HTERT RPE-1 (cell line): ENCODE data around the gene FBXO38.

ENCODE experiments used
- in situ Hi-C: fragments of 300-500 bp; cut with MboI; formaldehyde crosslinking; loops from 4 replicates; pipeline ENCODE4 v1.14.3; 2020; ENCODE audit warnings: low sequenced_read_pairs

FBXO38 gene, protein sequence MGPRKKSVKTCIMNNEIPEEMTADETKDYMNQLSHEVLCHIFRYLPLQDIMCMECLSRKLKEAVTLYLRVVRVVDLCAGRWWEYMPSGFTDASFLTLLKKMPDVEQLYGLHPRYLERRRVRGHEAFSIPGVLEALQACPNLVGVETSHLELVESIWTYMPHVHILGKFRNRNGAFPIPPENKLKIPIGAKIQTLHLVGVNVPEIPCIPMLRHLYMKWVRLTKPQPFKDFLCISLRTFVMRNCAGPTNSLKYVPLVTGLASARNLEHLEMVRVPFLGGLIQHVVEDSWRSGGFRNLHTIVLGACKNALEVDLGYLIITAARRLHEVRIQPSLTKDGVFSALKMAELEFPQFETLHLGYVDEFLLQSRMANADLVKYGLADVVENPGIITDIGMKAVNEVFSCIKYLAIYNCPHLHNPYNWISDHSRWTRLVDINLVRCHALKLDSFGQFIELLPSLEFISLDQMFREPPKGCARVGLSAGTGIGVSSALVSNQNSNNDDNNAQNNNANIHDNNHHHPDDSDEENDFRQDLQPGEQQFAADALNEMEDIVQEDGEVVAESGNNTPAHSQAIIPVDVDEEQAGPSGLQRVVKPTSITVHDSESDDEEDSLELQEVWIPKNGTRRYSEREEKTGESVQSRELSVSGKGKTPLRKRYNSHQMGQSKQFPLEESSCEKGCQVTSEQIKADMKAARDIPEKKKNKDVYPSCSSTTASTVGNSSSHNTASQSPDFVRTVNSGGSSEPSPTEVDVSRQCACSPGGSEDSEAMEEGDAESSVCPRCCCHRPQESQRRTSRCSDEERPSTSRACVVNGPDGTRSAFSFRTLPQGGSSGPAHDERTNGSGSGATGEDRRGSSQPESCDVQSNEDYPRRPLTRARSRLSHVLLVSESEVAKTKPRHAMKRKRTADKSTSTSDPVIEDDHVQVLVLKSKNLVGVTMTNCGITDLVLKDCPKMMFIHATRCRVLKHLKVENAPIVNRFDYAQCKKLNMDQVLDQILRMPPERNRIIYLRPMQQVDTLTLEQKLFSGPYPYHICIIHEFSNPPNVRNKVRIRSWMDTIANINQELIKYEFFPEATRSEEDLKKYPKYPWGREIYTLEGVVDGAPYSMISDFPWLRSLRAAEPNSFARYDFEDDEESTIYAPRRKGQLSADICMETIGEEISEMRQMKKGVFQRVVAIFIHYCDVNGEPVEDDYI

DNA sequence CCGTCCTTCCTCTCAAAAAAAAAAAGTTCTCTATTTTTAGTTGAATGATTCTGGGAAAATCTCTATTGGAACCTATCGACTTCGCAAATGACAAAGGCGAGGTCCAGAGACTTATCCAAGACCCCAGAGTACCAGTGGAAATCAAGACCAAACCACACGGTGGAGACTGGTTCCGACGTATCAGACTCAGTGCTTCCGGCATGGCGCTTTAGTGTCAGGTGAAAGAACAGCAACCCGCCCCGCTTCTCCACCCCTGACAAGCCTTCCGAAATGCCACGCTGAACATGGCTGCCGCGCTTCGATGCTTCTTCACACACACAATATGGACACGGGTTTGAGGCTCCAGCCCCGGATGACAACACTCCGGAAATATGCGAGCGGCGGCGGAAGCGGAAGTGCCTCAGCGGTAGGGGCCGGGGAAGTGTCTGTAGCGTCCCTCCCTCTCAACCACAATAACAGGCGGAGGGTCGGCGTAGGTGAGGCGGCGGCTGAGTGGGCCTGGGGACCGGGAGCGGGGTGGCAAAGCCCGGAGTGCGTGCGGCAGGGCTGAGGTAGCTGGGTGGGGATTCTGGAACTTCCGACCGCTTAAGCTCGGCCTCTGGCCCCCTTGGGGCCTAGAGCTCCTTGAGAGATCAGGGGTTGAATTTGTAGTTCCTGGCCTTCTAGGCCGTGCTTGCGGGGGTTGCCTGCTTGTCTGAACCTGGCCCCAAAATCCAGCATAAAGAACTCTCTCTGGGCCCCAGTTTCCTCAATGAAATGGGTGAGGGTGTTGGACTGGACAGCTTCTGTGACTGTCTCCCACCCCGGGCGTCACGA lies at the start of gene FBXO38:
FBXO38 (plus strand) TSS at position 395 of the 816 bp plus-strand sequence. CDS start 10,819 bp downstream, outside the sequence.
- in situ Hi-C loops = no loop called here

DNA sequence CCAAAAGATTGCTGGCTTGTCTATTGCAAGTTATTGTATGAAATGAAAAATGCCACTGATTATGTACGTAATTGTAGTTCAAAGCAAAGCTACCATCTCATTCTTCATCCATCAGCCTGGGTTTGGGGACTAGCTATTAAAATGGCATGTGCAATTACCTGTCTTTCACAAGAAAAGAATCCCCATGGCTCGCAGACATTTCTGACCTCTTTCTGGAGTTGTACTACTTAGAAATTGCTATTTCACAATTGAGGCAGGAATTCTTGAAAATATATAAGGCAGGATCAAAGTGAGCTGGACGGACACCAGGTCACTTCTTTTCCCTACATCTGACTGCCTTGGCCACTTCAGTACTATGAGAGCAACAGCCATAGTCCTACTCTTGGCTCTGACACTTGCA lies 48.5 kb upstream of the FBXO38 start, which contains the start of gene SPINK9:
SPINK9 (plus strand) TSS at position 301 of the 400 bp plus-strand sequence; CDS start at position 356, 55 bp downstream.
- in situ Hi-C loops = no loop called here

DNA sequence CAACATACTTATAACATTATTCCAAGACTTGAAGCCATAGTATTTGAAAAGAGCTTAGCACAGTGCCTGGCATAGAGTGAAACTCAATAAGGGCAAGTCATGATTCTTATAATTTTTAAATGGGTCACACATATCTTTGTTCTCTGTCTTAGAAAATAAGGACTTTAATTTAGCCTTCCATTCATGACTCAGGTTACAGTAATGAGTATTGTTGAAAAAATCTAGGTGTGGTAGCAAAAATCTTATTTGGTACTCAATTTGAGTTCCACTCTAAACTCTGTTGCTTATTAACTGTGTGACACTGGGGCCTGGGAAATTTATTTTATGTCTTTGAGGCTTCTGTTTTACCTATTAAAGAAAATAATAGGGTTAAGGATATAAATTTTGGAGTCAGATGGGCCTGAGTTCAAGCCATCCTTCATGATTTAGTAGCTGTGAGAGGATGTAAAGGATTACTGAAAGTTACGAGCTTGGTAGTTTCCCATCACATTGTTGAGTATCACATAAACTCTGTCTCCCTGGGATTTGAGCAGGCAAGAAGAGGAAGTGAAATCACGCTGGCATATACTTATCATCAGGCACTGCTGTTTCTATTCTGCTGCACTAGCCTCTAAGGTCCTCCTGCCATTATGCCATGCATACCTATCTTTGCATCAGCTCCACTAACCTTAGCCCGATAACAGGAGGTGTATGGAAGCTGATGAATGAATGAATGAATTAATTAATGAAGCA lies 46.9 kb upstream of the FBXO38 start:
- in situ Hi-C loops = no loop called here

DNA sequence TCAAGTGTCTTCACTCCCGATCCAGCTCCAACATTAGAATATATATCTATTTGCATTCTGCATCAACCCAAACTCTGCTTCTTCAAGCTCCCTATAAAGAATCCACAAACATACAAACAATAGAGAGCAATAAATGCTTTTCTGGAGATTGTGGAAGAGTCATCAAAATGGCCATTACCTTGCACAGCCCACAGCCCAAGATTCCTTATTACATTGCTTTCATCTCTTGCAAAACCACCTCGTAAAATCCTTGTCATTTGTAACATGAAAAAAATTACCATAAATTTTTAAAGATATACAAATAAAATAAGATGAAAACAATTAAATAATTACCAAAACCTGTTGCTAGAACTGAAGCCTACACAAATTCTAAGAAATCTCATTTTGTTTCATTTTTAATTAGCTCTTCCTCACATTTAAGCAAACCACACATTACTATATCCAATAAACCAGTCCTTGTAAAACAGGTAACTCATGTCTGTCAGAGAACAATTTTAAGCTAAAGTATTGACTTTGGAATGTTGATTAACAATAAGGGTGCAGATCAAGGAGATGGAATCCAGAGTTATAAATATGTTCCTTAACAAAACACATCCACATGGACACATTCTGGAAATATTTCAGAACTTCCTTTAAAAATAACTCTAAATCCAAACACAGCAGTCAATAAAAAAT lies 41.2 kb upstream of the FBXO38 start:
- in situ Hi-C loops = no loop called here

DNA sequence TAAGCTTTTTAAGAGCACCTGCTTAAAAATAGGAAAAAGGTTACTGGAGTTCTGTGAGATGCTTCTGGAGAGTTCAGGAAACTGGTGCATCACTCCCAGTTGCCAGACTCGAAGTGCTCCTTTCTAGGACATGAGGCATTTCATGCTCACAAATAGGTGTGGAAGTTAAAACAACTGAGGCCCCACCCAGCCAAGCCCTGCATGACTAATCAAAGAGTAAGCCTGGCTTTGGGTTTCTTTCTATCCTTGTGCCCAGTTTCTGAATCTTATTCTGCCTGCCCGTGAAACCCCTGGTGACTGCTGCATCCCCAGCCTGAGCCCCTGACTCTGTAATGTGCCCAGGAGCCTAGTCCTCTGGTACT lies 40.7 kb upstream of the FBXO38 start:
- in situ Hi-C loops = no loop called here

DNA sequence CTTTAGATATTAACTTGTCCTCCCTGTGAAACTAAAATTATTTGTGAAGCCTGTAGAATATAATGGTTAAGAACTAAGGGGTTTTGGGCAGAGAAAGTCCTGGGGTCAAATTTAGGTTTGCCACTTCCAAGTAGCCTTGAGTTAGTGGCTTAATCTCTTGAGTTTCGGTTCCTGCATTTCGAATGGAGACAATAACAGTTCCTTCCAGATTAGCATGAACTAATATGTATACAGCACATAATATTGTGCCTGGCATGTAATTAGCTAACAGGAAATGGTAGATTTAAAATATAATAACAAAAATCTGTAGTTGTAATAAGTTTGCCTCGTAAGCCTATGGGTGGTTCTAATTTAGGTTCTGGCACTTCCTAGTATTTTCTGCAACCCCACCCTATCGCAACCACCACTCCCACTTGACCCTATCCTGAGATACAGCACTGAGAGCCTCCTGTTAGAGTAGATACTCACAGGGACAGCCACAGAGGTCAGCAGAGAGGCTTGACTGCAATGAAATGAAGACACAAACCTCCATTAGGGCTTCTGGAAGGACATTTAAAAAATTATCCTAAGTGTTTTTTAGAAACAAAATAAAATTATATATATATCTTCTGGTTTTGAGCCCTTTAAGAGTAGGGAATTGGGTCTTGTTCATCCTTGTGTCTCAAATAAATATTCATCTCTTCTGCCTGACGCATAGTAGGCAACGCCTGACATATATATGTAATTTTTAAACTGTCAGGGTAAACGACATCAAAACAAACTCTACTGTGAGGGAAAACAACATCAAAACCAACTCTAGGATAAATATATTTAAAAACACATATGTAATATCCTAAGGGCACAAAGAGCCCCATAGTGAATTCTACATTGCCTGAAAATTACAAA lies 39.9 kb upstream of the FBXO38 start:
- in situ Hi-C loops = no loop called here

DNA sequence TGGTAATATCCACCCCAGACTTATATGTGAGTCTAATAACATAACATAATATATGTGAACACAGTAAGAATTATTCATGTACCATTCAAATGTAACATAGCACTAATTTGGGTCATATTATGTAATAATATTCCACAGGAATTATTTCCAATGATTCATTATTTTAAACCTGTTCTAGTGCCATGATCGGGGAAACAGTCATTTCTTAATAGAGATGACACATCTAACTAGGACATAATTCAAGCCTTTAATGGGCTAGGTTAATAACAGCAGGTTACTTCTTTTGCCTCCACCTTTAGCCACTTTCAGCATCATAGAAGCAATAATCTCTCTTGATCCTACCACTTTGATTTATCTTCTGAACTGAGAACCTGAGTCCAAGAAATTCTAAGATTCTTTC lies 36.1 kb upstream of the FBXO38 start:
- in situ Hi-C loops = no loop called here

DNA sequence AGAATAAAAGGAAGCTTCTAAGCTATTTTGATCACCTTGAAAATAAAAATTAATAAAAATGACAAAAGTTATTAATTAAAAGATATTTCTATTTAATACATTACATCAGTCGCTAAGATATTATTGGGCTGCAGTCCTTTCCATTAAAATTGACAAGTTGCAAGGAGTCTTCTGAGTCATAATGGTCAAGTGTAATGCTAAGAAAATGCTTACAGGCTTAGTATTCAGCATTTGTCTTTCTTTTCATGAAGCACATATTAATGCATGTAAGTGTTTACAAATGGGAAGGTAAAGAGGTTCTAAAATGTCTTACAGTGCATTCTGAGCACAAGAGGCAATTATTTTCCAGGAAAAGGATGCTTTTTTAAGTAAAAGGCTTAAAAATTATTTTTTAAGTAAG lies 31.1 kb upstream of the FBXO38 start:
- in situ Hi-C loops = no loop called here

DNA sequence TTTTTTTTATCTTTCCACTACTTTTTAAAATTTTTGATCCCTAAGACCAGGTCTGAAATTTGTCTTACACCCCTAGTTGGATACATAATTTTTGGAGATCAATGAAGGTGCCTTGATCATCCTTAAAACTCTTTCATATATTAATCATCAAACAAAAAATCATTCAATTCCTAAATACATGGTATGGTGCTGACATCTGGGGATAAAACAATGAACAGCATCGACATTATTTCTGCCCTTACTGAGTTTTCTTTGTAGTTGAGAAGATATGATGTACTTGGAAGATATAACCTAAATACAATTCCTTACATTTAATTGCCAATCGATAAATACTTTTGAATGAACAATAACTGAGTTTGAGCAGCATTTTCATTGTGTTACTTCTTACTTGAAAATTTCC lies 30.1 kb upstream of the FBXO38 start:
- in situ Hi-C loops = no loop called here

DNA sequence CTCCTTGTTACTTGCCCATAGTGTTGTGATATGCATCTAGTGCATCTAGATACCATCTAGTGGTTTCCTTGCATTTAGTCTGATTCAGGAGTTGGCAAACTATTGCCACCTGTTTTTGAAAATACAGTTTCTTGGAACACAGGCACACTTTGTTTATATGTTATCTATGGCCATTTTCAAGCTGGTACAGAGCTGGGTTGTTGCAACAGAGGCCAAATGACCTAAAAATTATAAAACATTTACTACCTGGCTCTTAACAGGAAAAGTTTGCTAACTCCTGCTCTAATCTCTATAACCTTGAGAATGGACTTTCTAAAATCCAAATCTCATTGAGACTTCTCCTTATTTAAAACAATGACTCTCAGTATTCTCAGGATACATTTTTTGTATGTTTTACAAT lies 19.4 kb upstream of the FBXO38 start:
- in situ Hi-C loops = no loop called here

DNA sequence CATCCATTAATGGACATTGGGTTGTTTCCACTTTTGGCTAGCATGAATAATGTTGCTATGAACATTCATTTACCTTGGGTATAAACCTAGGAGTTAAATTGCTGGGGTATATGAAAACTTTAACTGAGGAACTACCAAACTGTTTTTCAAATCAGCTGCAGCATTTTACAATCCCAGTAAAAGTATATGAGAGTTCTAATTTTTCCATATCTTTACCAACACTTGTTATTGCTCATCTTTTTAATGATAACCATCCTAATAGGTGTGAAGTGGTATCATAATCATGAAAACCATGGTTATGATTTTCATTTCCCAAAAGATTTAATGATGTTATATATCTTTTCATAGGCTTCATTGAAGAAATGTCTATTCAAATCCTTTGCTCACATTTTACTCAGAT lies 15.5 kb upstream of the FBXO38 start:
- in situ Hi-C loops = no loop called here

DNA sequence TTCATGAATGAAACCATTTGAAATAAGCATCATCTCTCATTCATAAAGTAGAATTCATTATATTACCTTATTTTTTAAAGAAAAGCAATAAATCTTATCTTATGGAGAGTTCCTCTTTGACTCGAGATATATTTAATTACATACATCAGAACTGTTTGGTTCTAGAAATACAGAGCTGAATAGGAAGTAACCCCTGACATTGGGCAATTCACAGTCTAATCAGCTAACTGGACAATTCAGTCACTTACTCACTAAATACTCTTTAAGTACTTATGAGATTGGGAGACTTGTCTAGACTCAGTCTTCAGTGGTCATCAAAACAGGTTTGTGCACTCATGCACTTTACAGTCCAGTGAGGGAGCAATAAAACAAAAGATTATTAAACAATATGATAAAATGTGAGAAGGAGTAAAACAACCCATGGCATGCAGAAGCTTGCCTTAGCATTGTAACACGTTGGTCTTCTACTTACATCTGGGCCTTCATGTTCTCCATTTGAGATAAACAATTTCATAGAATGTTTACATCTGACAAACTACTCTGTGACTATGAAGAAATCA lies 11.5 kb upstream of the FBXO38 start:
- in situ Hi-C loops = no loop called here

DNA sequence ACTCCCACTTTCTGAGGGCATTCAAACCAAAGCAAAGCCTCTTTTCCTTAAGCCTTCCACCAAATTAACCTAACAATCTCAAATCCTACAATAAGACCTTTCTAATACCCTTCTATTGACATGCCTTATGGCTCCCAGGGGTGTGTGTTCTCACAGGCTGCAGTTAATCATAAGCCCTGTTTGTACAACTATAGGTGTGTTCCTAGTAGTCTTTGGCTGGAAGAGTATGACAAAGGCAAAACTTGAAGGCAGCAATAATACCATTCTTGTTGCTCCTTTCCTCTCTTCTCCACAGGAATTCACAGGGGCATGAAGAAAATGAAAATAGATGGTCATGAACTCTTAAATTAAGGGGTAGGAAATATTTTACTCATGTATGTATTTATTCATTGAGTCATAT lies 10.9 kb upstream of the FBXO38 start:
- in situ Hi-C loops = no loop called here

DNA sequence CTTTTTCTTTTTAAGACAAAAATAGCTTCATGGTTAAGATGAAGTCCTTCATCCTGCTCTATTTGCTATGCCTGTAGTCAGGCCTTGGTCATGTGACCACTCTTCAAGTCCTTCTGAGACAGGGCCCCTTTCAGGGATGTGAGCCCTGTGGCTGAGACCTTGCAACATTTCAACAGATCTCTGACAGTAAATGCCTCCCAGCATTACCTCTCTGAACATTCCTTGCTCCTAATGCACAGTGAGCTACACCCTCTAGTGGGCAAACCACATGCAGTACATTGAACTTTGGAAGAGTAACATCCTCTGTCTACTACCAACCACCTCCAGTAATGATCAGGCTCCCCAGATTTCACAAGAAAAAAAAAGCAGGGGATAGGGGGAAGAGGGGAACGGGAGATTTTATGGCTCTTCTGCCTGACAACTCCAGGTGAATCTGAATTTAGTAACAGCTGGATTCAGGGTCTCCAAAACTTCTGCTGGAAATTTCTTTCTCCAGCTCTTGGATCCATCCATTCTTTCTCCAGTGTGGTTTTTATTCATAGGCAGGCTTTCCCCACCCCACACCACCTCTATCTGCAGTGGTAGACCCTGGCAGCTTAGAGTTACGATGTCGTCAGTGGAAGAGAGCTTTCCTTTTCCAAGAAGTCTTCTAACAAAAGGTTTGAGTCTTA lies 8.9 kb upstream of the FBXO38 start:
- in situ Hi-C loops = no loop called here

DNA sequence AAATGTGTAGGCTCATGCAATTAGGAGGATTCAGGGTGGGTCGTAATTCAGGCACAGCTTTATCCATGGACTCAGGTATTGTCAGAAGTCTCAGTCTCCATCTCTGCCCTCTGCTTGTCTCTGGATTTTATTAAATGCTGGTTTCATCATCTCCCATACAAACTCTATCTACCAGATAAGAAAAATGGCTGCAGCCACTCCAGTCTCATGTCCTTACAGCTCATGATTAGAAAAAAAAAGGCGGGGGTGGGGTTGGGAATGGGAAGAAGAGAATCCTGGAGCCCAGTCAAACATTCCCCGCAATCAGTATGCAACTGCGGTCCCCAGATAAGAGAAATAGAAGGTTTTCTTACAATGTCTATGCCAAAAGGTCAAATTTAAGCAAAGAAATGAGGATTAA lies 7.6 kb upstream of the FBXO38 start:
- in situ Hi-C loops = no loop called here

DNA sequence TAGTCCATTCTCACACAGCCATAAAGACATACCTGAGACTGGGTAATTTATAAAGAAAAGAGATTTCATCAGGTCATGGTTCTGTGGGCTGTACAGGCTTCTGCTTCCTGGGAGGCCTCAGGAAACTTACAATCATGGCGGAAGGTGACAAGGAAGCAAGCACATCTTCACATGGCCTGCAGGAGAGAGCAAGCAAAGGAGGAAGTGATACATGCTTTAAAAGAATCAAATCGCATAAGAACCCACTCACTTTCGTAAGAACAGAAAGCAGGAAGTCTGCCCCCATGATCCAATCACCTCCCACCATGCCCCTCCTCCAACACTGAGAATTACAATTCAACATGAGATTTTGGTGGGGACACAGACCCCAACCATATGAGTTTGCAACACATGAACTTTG lies 5.1 kb upstream of the FBXO38 start:
- in situ Hi-C loops = no loop called here

DNA sequence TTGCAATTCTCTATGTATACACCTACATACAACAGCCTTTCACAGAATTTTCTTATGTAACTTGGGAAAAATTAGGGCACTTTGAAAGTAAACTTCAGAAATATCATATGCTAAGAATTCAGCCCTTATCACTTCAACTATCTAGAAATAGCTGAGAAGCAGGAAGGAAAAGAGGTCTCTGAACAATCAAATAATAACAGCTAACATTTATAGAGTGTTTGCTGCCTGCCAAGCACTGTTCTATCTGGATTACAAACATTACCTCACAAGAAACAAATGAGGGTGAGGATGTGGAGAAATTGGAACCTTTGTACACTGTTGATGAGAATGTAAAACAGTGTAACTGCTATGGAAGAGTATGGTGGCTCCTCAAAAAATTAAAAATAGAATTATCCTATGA lies 4.4 kb upstream of the FBXO38 start:
- in situ Hi-C loops = no loop called here
